HCT116 (cell line): ENCODE data around the gene INPP5D. TPM values are rescaled to one million over a fixed set of nuclear protein-coding genes. Genes with fewer than 3 reads are reported as not detected.

Experiments
- ATAC-seq: fragments of 200-7000 bp; cut with Tn5 transposase; 2 replicates; pipeline ENCODE4 v1.9.1; 2020; ENCODE audit warnings: mild to moderate bottlenecking, moderate library complexity
- BruUV-seq: library from RNA; stranded (reverse); fragments of 400-500 nt; replicated peaks from 2 replicates; lab custom pipeline; 2021; lab: Mats Ljungman, UMichigan
- CTCF ChIA-PET: fragments of 300-600 bp; sonication (Branson Sonifier 250); formaldehyde crosslinking; loops from one replicate; lab custom pipeline; 2021; ENCODE audit warnings: antibody characterized with exemption; lab: Charles Lee
- POLR2A ChIA-PET: fragments of 300-600, 350-600 bp; sonication (Branson Sonifier 250); formaldehyde crosslinking; loops from one replicate; lab custom pipeline; 2021; ENCODE audit warnings: antibody characterized with exemption; lab: Charles Lee
- RAD21 ChIA-PET, 2 experiments: fragments of 300-600 bp; sonication (Branson Sonifier 250); formaldehyde crosslinking; loops; one replicate each; lab custom pipeline; 2023; ENCODE audit warnings: low total read pairs in 2 of 2; ENCODE audit not compliant: uncharacterized antibody in 2 of 2, unreplicated experiment in 2 of 2, low non-redundant PET in 1 of 2; lab: Charles Lee
- DNase-seq: peaks from one replicate; pipeline ENCODE4 v3.0.0-alpha.2; 2010; ENCODE audit warnings: low read depth, low spot score
- H2AFZ ChIP-seq: fragments of 200-600 bp; shearing (Covaris generic), sonication (generic); 2 replicates; pipeline ENCODE4 v1.6.1; 2017; ENCODE audit warnings: low read depth, mixed run types, mixed read lengths, antibody characterized with exemption, low read length; ENCODE audit not compliant: poor library complexity, severe bottlenecking
- H3K27ac ChIP-seq: 2 replicates; pipeline ENCODE4 v1.5.1; 2012; ENCODE audit warnings: low read depth, low read length
- H3K27me3 ChIP-seq: fragments of 200-600 bp; sonication (generic); 2 replicates; pipeline ENCODE4 v1.6.1; 2016; ENCODE audit warnings: mixed run types, low read length, mixed read lengths; ENCODE audit not compliant: insufficient read depth
- H3K36me3 ChIP-seq, 2 experiments: fragments of 200-500 bp in 1 of 2; fragments of 200-600 bp in 1 of 2; sonication (Bioruptor generic) in 1 of 2; sonication (generic) in 1 of 2; 2 replicates each; pipeline versions ENCODE4 v1.5.1 to v1.6.1; 2014 to 2016; ENCODE audit warnings: low read length in 2 of 2, inconsistent platforms in 1 of 2, mixed read lengths in 1 of 2, mixed run types in 1 of 2; ENCODE audit not compliant: insufficient read depth in 2 of 2, control insufficient read depth in 1 of 2
- H3K4me1 ChIP-seq, 2 experiments: fragments of 200-600 bp in 1 of 2; sonication (generic) in 1 of 2; 2 replicates each; pipeline versions ENCODE4 v1.5.1 to v1.6.1; 2012 to 2017; ENCODE audit warnings: low read length in 2 of 2, inconsistent platforms in 1 of 2, mild to moderate bottlenecking in 1 of 2, mixed read lengths in 1 of 2, mixed run types in 1 of 2, moderate library complexity in 1 of 2; ENCODE audit not compliant: insufficient read depth in 2 of 2, control insufficient read depth in 1 of 2
- H3K4me2 ChIP-seq: fragments of 200-600 bp; sonication (generic); 2 replicates; pipeline ENCODE4 v1.6.1; 2017; ENCODE audit warnings: mixed run types, low read length, mixed read lengths
- H3K4me3 ChIP-seq, 2 experiments: fragments of 200-600 bp in 1 of 2; sonication (generic) in 1 of 2; replicated peaks in 1 of 2; 2 replicates each; pipeline ENCODE4 v1.5.1; 2011 to 2016; ENCODE audit warnings: low read length in 2 of 2, control low read depth in 1 of 2, low read depth in 1 of 2, mild to moderate bottlenecking in 1 of 2, mixed read lengths in 1 of 2, mixed run types in 1 of 2
- H3K79me2 ChIP-seq: fragments of 200-600 bp; sonication (generic); 2 replicates; pipeline ENCODE4 v1.6.1; 2017; ENCODE audit warnings: mild to moderate bottlenecking, mixed run types, low read length, moderate library complexity, mixed read lengths; ENCODE audit not compliant: insufficient read depth
- H3K9ac ChIP-seq: fragments of 200-600 bp; sonication (generic); 2 replicates; pipeline ENCODE4 v1.6.1; 2016; ENCODE audit warnings: low read length, mixed read lengths
- H3K9me2 ChIP-seq: fragments of 200-600 bp; sonication (generic), shearing (Covaris generic); 2 replicates; pipeline ENCODE4 v1.6.1; 2017; ENCODE audit warnings: mixed run types, mild to moderate bottlenecking, moderate library complexity; ENCODE audit not compliant: insufficient read depth
- H3K9me3 ChIP-seq, 2 experiments: fragments of 200-500 bp in 1 of 2; fragments of 200-600 bp in 1 of 2; sonication (Bioruptor generic) in 1 of 2; sonication (generic) in 1 of 2; 2 replicates each; pipeline ENCODE4 v1.6.1; 2014 to 2017; ENCODE audit warnings: low read length in 2 of 2, mixed read lengths in 2 of 2, inconsistent platforms in 1 of 2, low read depth in 1 of 2, mild to moderate bottlenecking in 1 of 2, mixed run types in 1 of 2, moderate library complexity in 1 of 2; ENCODE audit not compliant: control insufficient read depth in 1 of 2, insufficient read depth in 1 of 2
- H4K20me1 ChIP-seq: fragments of 200-600 bp; sonication (generic), shearing (Covaris generic); 2 replicates; pipeline ENCODE4 v1.6.1; 2017; ENCODE audit warnings: mixed run types, mild to moderate bottlenecking, moderate library complexity; ENCODE audit not compliant: insufficient read depth
- EZH2phosphoT487 ChIP-seq: fragments of 200-600 bp; IDR thresholded peaks from 2 replicates; pipeline ENCODE4 v1.6.1; 2018; ENCODE audit warnings: antibody characterized with exemption, borderline replicate concordance
- FOSL1 ChIP-seq: IDR thresholded peaks from 2 replicates; pipeline ENCODE4 v1.6.1; 2012; ENCODE audit warnings: low read depth
- JUND ChIP-seq: IDR thresholded peaks from 2 replicates; pipeline ENCODE4 v1.6.1; 2012
- POLR2AphosphoS5 ChIP-seq: IDR thresholded peaks from 2 replicates; pipeline ENCODE4 v1.6.1; 2011; ENCODE audit warnings: mild to moderate bottlenecking, low read depth, low read length, moderate library complexity
- SRF ChIP-seq: IDR thresholded peaks from 2 replicates; pipeline ENCODE4 v1.6.1; 2012; ENCODE audit warnings: low read depth
- TCF7L2 ChIP-seq: IDR thresholded peaks from 2 replicates; pipeline ENCODE4 v1.7.0; 2011; ENCODE audit warnings: borderline replicate concordance, inconsistent platforms; ENCODE audit not compliant: insufficient read depth, insufficient read length; ENCODE audit errors: extremely low read depth
- ZFX ChIP-seq: fragments of 450-650 bp; IDR thresholded peaks from 2 replicates; pipeline ENCODE4 v1.6.1; 2017
- intact Hi-C: fragments of 100-400 bp; cut with micrococcal nuclease; formaldehyde crosslinking; loops from 2 replicates; pipeline ENCODE4 v1.10.0; 2022
- total RNA-seq: library from RNA; stranded (reverse); gene quantifications from one replicate; pipeline ENCODE4 v1.2.1, GENCODE V29; 2021; ENCODE audit not compliant: unreplicated experiment
- TF ChIP-seq, protein P1 (sequence below): IDR thresholded peaks from 2 replicates; pipeline ENCODE4 v1.6.1; 2012; ENCODE audit warnings: low read depth

INPP5D gene
- total RNA-seq, 1 experiment from 2014 or later: 1.8 TPM

DNA sequence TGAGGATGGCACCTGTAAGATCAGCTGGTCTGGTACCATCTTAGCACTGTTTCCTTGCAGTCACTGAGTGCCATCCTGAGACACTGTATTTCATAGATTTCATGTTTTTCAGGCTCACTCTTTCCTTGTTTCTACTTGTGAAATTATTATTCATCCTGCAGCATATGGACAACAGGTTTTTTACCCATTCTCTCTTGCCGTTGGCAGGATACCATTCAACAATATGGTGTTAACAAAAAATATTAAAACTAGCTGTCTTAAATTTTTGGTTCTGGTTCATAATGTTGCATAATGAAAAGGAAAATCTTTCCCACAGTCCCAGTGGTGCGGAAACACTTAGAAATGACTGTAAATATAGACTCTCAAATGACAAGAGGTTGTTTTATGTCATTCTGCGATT, 168.2 kb downstream of the INPP5D start:
- H3K4me2 ChIP-seq: no peak overlapping the region
- ChIA-PET CTCF (no interaction called here), RAD21 (no interaction called here)
- H3K27me3 ChIP-seq: no peaks in the 10 kb centered on the region
- H3K4me1 ChIP-seq: no peaks in the 10 kb centered on the region; a peak in 1 of 4 replicates
- H3K27ac ChIP-seq: no peak overlapping the region
- H3K36me3 ChIP-seq: no peaks in the 10 kb centered on the region
- no peak overlapping the region for H3K4me3 ChIP-seq
- TF ChIP-seq FOSL1 (no peak), POLR2AphosphoS5 (no peak)
- TF ChIP-seq, all 23 proteins: peak for 0
- Histone ChIP-seq H3K9me3 (no peaks in the 10 kb centered on the region; a peak in 1 of 4 replicates), H3K9me2 (no peaks in the 10 kb centered on the region), H2AFZ (no peak overlapping the region), H4K20me1 (no peaks in the 10 kb centered on the region), H3K9ac (no peak overlapping the region), H3K79me2 (no peaks in the 10 kb centered on the region)
- no TSS peak for BruUV-seq
- POLR2A ChIA-PET: no interaction called here
- DNase-seq (no peak), ATAC-seq (no peak)
- intact Hi-C loops: no loop called here

DNA sequence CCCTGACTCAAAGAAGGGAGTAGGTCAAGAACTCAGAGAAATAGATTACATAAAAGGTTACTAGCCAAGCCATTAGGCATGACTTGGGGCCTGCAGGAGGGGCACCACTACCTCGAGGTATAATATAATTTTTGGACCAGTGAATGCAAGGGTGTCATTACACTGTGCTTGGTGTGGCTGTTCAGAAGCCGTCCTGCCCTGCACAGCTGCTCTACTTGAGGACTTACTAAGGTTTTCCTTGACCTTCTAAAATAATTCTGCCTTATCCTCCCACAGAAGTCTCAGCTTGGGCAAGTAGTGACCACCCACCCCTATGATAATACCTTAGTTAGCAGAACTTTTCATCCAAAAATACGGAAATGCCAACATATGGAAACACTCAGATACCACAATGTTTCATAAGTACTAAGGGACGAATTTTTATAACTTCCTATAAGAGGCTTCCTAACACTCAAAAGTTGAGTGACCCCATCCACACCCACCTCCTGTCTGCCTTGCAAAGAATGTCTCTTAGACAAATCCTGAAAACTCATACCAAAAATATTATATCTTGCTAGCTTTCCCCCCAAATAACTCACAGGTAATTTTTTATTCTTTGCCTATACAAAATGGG, 173.6 kb downstream of the INPP5D start:
- no peaks in the 10 kb centered on the region; a peak in 1 of 4 replicates for H3K4me1 ChIP-seq
- RAD21 ChIA-PET: no interaction called here

More for the DNA sequence above, 173.6 kb downstream of the INPP5D start:
- no peak overlapping the region for H2AFZ ChIP-seq
- POLR2A ChIA-PET: no interaction called here
- no peak overlapping the region for H3K4me3 ChIP-seq
- H3K4me2 ChIP-seq: no peak overlapping the region
- no peak for ATAC-seq
- TF ChIP-seq EZH2phosphoT487 (no peak), TCF7L2 (no peak), ZFX (no peak), SRF (no peak), JUND (no peak)
- TF ChIP-seq, protein P1, sequence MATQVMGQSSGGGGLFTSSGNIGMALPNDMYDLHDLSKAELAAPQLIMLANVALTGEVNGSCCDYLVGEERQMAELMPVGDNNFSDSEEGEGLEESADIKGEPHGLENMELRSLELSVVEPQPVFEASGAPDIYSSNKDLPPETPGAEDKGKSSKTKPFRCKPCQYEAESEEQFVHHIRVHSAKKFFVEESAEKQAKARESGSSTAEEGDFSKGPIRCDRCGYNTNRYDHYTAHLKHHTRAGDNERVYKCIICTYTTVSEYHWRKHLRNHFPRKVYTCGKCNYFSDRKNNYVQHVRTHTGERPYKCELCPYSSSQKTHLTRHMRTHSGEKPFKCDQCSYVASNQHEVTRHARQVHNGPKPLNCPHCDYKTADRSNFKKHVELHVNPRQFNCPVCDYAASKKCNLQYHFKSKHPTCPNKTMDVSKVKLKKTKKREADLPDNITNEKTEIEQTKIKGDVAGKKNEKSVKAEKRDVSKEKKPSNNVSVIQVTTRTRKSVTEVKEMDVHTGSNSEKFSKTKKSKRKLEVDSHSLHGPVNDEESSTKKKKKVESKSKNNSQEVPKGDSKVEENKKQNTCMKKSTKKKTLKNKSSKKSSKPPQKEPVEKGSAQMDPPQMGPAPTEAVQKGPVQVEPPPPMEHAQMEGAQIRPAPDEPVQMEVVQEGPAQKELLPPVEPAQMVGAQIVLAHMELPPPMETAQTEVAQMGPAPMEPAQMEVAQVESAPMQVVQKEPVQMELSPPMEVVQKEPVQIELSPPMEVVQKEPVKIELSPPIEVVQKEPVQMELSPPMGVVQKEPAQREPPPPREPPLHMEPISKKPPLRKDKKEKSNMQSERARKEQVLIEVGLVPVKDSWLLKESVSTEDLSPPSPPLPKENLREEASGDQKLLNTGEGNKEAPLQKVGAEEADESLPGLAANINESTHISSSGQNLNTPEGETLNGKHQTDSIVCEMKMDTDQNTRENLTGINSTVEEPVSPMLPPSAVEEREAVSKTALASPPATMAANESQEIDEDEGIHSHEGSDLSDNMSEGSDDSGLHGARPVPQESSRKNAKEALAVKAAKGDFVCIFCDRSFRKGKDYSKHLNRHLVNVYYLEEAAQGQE: no peak
- H3K27me3 ChIP-seq: no peaks in the 10 kb centered on the region
- DNase-seq: no peak
- CTCF ChIA-PET: no interaction called here
- BruUV-seq: no TSS peak
- no peak overlapping the region for H3K9ac ChIP-seq
- H3K79me2 ChIP-seq: no peaks in the 10 kb centered on the region
- no peaks in the 10 kb centered on the region for H3K9me3 ChIP-seq
- H3K27ac ChIP-seq: no peak overlapping the region
- intact Hi-C loops: no loop called here
- H3K9me2 ChIP-seq: no peaks in the 10 kb centered on the region
- no peaks in the 10 kb centered on the region for H4K20me1 ChIP-seq
- no peaks in the 10 kb centered on the region for H3K36me3 ChIP-seq
